ENCODE measurements around the gene CCNG2. TPM values are rescaled to one million over a fixed set of nuclear protein-coding genes. Genes with fewer than 3 reads are reported as not detected.

CCNG2 gene
- total and polyA plus RNA-seq, 9 of the 15 experiments (the other 6 are each of a cell fraction or from before 2014, with no cell fraction given): 0.49 to 6.6 (median 2.9) TPM

GRCh38 chr4:77123411-77123810 lies 33.6 kb upstream of the CCNG2 start (continued):
- TF ChIP-seq ARID4B (CRISPR knock-in tag; IDR thresholded peaks at IDR 0.05): no peak

- POLR2A ChIA-PET: interaction anchor here (0.6 kb wide), 2 partner anchors 57 to 569 kb away, joined by 3 read pairs; no protein-coding TSS in a partner anchor
- Histone ChIP-seq H2AFZ (ENCODE audit: low read depth, low read length) (no peak overlapping the region), H3K9me1 (ENCODE audit: control insufficient read depth, insufficient read depth, low read length) (no peaks in the 10 kb centered on the region), H4K20me1 (replicated peaks; ENCODE audit: control insufficient read depth, insufficient read depth, low read length) (no peaks in the 10 kb centered on the region), H3K27me3 (ENCODE audit: control insufficient read depth in 2 of 2, insufficient read depth in 2 of 2, low read length in 2 of 2) (peaks cover 28 to 30% of the 10 kb centered on the region in 2 experiments), H3K9me3 (replicated peaks; ENCODE audit: control insufficient read depth, insufficient read depth, low read depth, low read length) (no peaks in the 10 kb centered on the region), H3K4me3 (no peak overlapping the region), H3K27ac (ENCODE audit: extremely low read depth, low read depth, low read length) (no peak overlapping the region), H3K36me3 (ENCODE audit: control insufficient read depth, insufficient read depth, low read length) (no peaks in the 10 kb centered on the region), H3K79me2 (ENCODE audit: control insufficient read depth, insufficient read depth, low read length) (no peaks in the 10 kb centered on the region), H3K4me2 (ENCODE audit: insufficient read depth, low read length) (no peak overlapping the region), H3K4me1 (replicated peaks in 1 of 2; ENCODE audit: control insufficient read depth in 2 of 2, insufficient read depth in 2 of 2, low read length in 2 of 2) (peaks cover 0 to 6% of the 10 kb centered on the region in 2 experiments; a peak in 1 of 5 replicates), H3K9ac (ENCODE audit: insufficient read depth in 1 of 2, low read depth in 2 of 2, low read length in 2 of 2) (no peak overlapping the region)
- no peak for FAIRE-seq
- intact Hi-C loops (cut with micrococcal nuclease) (no loop called here), in situ Hi-C loops (cut with MboI) (no loop called here)
- WGBS (ENCODE audit: insufficient coverage, low coverage, missing lambda C conversion rate): 3% methylated on average over 3 of the region's 3 CpGs
- no TSS peak for BruUV-seq (replicated peaks)
- no peak for ATAC-seq
- CTCF ChIA-PET (ENCODE audit: low intra/inter-chr PET ratio): no interaction called here
- DNase-seq (ENCODE audit: extremely low read depth in 1 of 4, low spot score in 3 of 4): no peak
- TF ChIP-seq ZFP36 (IDR thresholded peaks at IDR 0.05; ENCODE audit: low read depth, low read length, partially characterized antibody): no peak
- no peak for TF ChIP-seq HDAC1 (IDR thresholded peaks at IDR 0.05)
- no peak for TF ChIP-seq EGR1 (conservative IDR thresholded peaks at IDR 0.05)
- no peak for TF ChIP-seq HLTF (IDR thresholded peaks at IDR 0.05)
- TF ChIP-seq GMEB1 (CRISPR knock-in tag; IDR thresholded peaks at IDR 0.05): no peak
- no peak for TF ChIP-seq ILK (tag; IDR thresholded peaks at IDR 0.05; ENCODE audit: borderline replicate concordance, low read depth)
- no peak for TF ChIP-seq TAF9B (IDR thresholded peaks at IDR 0.05; ENCODE audit: partially characterized antibody)
- no peak for TF ChIP-seq GTF2B (IDR thresholded peaks at IDR 0.05; ENCODE audit: extremely low read depth, insufficient read length)
- no peak for TF ChIP-seq SREBF1 (IDR thresholded peaks at IDR 0.05; ENCODE audit: borderline replicate concordance, low read depth, low read length)
Measured at GRCh38 chr4:77124576-77124975, 32.4 kb upstream of the CCNG2 start.
